ENCODE measurements around the gene C5orf15. TPM values are rescaled to one million over a fixed set of nuclear protein-coding genes. Genes with fewer than 3 reads are reported as not detected.
"Not testable (repeated sequence)": the region's sequence is repeated elsewhere in the genome, so short reads cannot be mapped to it uniquely, and the experiment has no call there.

The C5orf15 gene
- total RNA-seq, 4 donors from 2014 or later = 36.5 to 91.7 (median 45.6) TPM

GRCh38 chr5:133936651-133937015 is 31.8 kb downstream of the C5orf15 start:
- H3K4me3 ChIP-seq = no peak overlapping the region
- TF ChIP-seq POLR2AphosphoS5 (IDR thresholded peaks at IDR 0.05) = no peak
- no peak for TF ChIP-seq CTCF (IDR thresholded peaks at IDR 0.05)
- no peak for TF ChIP-seq EP300 (IDR thresholded peaks at IDR 0.05; ENCODE audit: low read depth)
- no peak for TF ChIP-seq POLR2A (IDR thresholded peaks at IDR 0.05)
- no peak overlapping the region for H3K27ac ChIP-seq
- no peaks in the 10 kb centered on the region for H3K36me3 ChIP-seq
- H3K9me3 ChIP-seq = no peaks in the 10 kb centered on the region
- H3K4me1 ChIP-seq = no peaks in the 10 kb centered on the region
- in situ Hi-C loops (cut with MboI; ENCODE audit: low pct_ligation_motif_present in 1 of 4, low pct_unique_long_range_greater_than_20kb in 1 of 4, low sequenced_read_pairs in 3 of 4) (no loop called here), intact Hi-C loops (cut with DNase I; ENCODE audit: low total_unique reads) (no loop called here)
- 67 to 78% methylated on average over 1 to 3 of the region's 3 CpGs for WGBS, 2 donors (ENCODE audit: low coverage in 1 of 2)
- DNase-seq = no peak
- H3K27me3 ChIP-seq = no peaks in the 10 kb centered on the region

DNA sequence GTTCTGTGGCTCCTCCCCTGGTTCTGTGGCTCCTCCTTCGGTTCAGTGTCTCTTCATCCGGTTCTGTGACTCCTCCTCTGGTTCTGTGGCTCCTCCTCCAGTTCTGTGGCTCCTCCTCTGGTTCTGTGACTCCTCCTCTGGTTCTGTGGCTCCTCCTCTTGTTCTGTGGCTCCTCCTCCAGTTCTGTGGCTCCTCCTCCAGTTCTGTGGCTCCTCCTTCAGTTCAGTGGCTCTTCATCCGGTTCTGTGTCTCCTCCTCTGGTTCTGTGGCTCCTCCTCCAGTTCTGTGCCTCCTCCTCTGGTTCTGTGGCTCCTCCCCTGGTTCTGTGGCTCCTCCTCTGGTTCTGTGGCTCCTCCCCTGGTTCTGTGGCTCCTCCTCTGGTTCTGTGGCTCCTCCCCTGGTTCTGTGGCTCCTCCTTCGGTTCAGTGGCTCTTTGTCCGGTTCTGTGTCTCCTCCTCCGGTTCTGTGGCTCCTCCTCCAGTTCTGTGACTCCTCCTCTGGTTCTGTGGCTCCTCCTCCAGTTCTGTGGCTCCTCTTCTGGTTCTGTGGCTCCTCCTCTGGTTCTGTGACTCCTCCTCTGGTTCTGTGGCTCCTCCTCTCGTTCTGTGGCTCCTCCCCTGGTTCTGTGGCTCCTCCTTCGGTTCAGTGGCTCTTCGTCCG is 32.3 kb downstream of the C5orf15 start:
- H3K4me1 ChIP-seq; H3K4me3 ChIP-seq; H3K36me3 ChIP-seq; DNase-seq; in situ Hi-C loops (cut with MboI; ENCODE audit: low pct_ligation_motif_present in 1 of 4, low pct_unique_long_range_greater_than_20kb in 1 of 4, low sequenced_read_pairs in 3 of 4); H3K27me3 ChIP-seq; intact Hi-C loops (cut with DNase I; ENCODE audit: low total_unique reads); H3K27ac ChIP-seq; H3K9me3 ChIP-seq: not testable (repeated sequence)
- 85 to 96% methylated on average over 6 to 10 of the region's 10 CpGs for WGBS, 2 donors (ENCODE audit: low coverage in 1 of 2)

DNA sequence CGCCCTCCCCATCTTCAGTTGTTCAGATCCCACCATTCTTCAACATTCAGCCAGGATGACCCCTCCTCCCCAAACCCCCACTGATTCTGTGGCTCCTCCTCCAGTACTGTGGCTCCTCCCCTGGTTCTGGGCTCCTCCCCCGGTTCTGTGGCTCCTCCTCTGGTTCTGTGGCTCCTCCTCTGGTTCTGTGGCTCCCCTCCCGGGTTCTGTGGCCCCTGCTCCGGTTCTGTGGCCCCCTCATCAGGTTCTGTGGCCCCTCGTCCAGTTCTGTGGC is 32.8 kb downstream of the C5orf15 start:
- H3K4me3 ChIP-seq = no peak overlapping the region
- H3K4me1 ChIP-seq = no peaks in the 10 kb centered on the region
- DNase-seq = no peak
- intact Hi-C loops (cut with DNase I; ENCODE audit: low total_unique reads) = no loop called here
- no peaks in the 10 kb centered on the region for H3K9me3 ChIP-seq
- in situ Hi-C loops (cut with MboI; ENCODE audit: low pct_ligation_motif_present in 1 of 4, low pct_unique_long_range_greater_than_20kb in 1 of 4, low sequenced_read_pairs in 3 of 4) = no loop called here
- 71 to 100% methylated on average over 1 to 5 of the region's 5 CpGs for WGBS, 2 donors (ENCODE audit: low coverage in 1 of 2)
- no peaks in the 10 kb centered on the region for H3K27me3 ChIP-seq
- no peak for TF ChIP-seq POLR2AphosphoS5 (IDR thresholded peaks at IDR 0.05)
- no peak for TF ChIP-seq CTCF (IDR thresholded peaks at IDR 0.05)
- TF ChIP-seq EP300 (IDR thresholded peaks at IDR 0.05; ENCODE audit: low read depth) = no peak
- TF ChIP-seq POLR2A (IDR thresholded peaks at IDR 0.05) = no peak
- H3K36me3 ChIP-seq = no peaks in the 10 kb centered on the region
- H3K27ac ChIP-seq = no peak overlapping the region

GRCh38 chr5:133934822-133935666 is 33.4 kb downstream of the C5orf15 start:
- in situ Hi-C loops (cut with MboI; ENCODE audit: low pct_ligation_motif_present in 1 of 4, low pct_unique_long_range_greater_than_20kb in 1 of 4, low sequenced_read_pairs in 3 of 4) = no loop called here

More at GRCh38 chr5:133934822-133935666, 33.4 kb downstream of the C5orf15 start:
- Histone ChIP-seq H3K27me3 (no peaks in the 10 kb centered on the region), H3K27ac (no peak overlapping the region), H3K9me3 (no peaks in the 10 kb centered on the region), H3K4me1 (no peaks in the 10 kb centered on the region), H3K4me3 (no peak overlapping the region), H3K36me3 (no peaks in the 10 kb centered on the region)
- TF ChIP-seq POLR2A (IDR thresholded peaks at IDR 0.05) = no peak
- TF ChIP-seq POLR2AphosphoS5 (IDR thresholded peaks at IDR 0.05) = no peak
- no peak for TF ChIP-seq EP300 (IDR thresholded peaks at IDR 0.05; ENCODE audit: low read depth)
- no peak for TF ChIP-seq CTCF (IDR thresholded peaks at IDR 0.05)
- intact Hi-C loops (cut with DNase I; ENCODE audit: low total_unique reads) = no loop called here
- DNase-seq = no peak
- 81 to 90% methylated on average over 2 to 5 of the region's 5 CpGs for WGBS, 2 donors (ENCODE audit: low coverage in 1 of 2)

Measured in transverse colon (tissue), 4 donors.